Activated naive CD4-positive, alpha-beta T cell treated with anti-CD3 and anti-CD28 coated beads, Interleukin-2, amount 50 U/mL, for 72 hours (primary cell): ENCODE measurements around the gene MT1A. TPM values are rescaled to one million over a fixed set of nuclear protein-coding genes. Genes with fewer than 3 reads are reported as not detected.
A peak's percentile ranks its signal among the peaks of the same experiment; 100 is the strongest.
"Not testable (repeated sequence)": the region's sequence is repeated elsewhere in the genome, so short reads cannot be mapped to it uniquely, and the experiment has no call there.

Experiments used
- ATAC-seq, 2 donors: fragments of 150-1000 bp; cut with Tn5 transposase; 2 replicates each; pipeline ENCODE4 v1.10.0; 2021; ENCODE audit warnings: mild to moderate bottlenecking in 2 of 2, moderate library complexity in 2 of 2
- DNase-seq, 2 donors: peaks; one replicate each; pipeline ENCODE4 v3.0.0; 2021 to 2022; ENCODE audit warnings: low spot score in 2 of 2
- H3K27ac Mint-ChIP-seq, 2 donors: one replicate each; pipeline ENCODE4 v1.8.0; 2022; ENCODE audit warnings: mild to moderate bottlenecking in 2 of 2, mixed read lengths in 2 of 2
- H3K36me3 Mint-ChIP-seq, 2 donors: one replicate each; pipeline ENCODE4 v1.8.0; 2022; ENCODE audit warnings: mixed read lengths in 2 of 2
- H3K9me3 Mint-ChIP-seq, 2 donors: one replicate each; pipeline ENCODE4 v1.8.0; 2022; ENCODE audit warnings: mixed read lengths in 2 of 2
- total RNA-seq, 2 donors: library from RNA; stranded (reverse); gene quantifications; one replicate each; pipeline ENCODE4 v1.2.3, GENCODE V29; 2022

MT1A gene
- total RNA-seq, 2 donors from 2014 or later = 1.0 to 4.9 TPM

- Mint-ChIP-seq H3K36me3 (no peaks in the 10 kb centered on the region), H3K9me3 (no peaks in the 10 kb centered on the region), H3K27ac (peak overlapping the region; percentile 31 to 95)
- ATAC-seq (peak; percentile 62 to 63), DNase-seq (peak in 1 of 2 donors; percentile 49)
Measured at GRCh38 chr16:56662357-56663354, 24.2 kb downstream of the MT1A start.

- Mint-ChIP-seq H3K9me3 (no peaks in the 10 kb centered on the region), H3K27ac (no peak overlapping the region), H3K36me3 (peaks cover 0 to 8% of the 10 kb centered on the region in 2 donors)
- no peak for DNase-seq
- ATAC-seq = no peak
Measured at GRCh38 chr16:56664506-56664905, 26.0 kb downstream of the MT1A start.

- not testable (repeated sequence) for H3K9me3 Mint-ChIP-seq, H3K27ac Mint-ChIP-seq, DNase-seq, H3K36me3 Mint-ChIP-seq, ATAC-seq
Measured at GRCh38 chr16:56665286-56666261, 27.1 kb downstream of the MT1A start.

- Mint-ChIP-seq H3K9me3 (no peaks in the 10 kb centered on the region), H3K36me3 (peaks cover 0 to 8% of the 10 kb centered on the region in 2 donors), H3K27ac (no peak within 1 kb of the TSS)
- DNase-seq (peak in 1 of 2 donors; percentile 53), ATAC-seq (peak in 1 of 2 donors; percentile 85)
Measured at GRCh38 chr16:56667581-56668571, 29.4 kb downstream of the MT1A start, which contains the start of gene MT1G. MT1G (minus strand) TSS chr16:56668065; CDS start chr16:56667993, 72 bp downstream.

GRCh38 chr16:56669005-56669839 lies 30.8 kb downstream of the MT1A start, which contains the start of gene MT1H:
MT1H (plus strand) TSS chr16:56669814; CDS start chr16:56669885, 71 bp downstream.
- Mint-ChIP-seq H3K9me3 (no peaks in the 10 kb centered on the region), H3K27ac (no peak within 1 kb of the TSS), H3K36me3 (peaks cover 0 to 8% of the 10 kb centered on the region in 2 donors)
- DNase-seq = peak in 1 of 2 donors; percentile 37
- ATAC-seq = peak in 1 of 2 donors; percentile 53

GRCh38 chr16:56669840-56670619 lies 31.6 kb downstream of the MT1A start:
- no peak overlapping the region for H3K27ac Mint-ChIP-seq

GRCh38 chr16:56670620-56670934 lies 32.1 kb downstream of the MT1A start:
- H3K27ac Mint-ChIP-seq = no peak overlapping the region
- DNase-seq = no peak
- ATAC-seq = no peak
- peaks cover 0 to 8% of the 10 kb centered on the region in 2 donors for H3K36me3 Mint-ChIP-seq
- no peaks in the 10 kb centered on the region for H3K9me3 Mint-ChIP-seq

More at GRCh38 chr16:56669840-56670619, 31.6 kb downstream of the MT1A start:
- no peaks in the 10 kb centered on the region for H3K9me3 Mint-ChIP-seq
- no peak for ATAC-seq
- H3K36me3 Mint-ChIP-seq = peaks cover 0 to 8% of the 10 kb centered on the region in 2 donors
- no peak for DNase-seq

- ATAC-seq, H3K9me3 Mint-ChIP-seq, H3K27ac Mint-ChIP-seq, DNase-seq, H3K36me3 Mint-ChIP-seq: not testable (repeated sequence)
Measured at GRCh38 chr16:56671691-56672090, 33.2 kb downstream of the MT1A start.

DNA sequence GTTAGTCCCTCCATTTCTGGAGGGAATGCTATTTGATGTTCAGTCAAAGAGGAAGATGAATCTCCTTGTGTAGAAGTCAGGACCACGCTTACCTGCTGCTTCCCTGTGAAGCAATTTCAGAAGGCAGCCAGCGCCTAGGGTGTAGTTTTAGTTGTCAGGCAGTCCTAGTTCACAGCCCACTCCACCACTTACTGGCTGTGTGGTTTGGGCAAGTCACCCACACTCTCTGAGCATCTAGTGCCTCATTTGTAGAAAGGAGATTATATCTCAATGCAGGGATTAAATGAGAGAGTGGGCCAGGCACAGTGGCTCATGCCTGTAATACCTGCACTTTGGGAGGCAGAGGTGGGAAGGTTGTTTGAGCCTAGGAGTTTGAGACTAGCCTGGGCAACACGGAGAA lies 33.7 kb downstream of the MT1A start:
- ATAC-seq, H3K27ac Mint-ChIP-seq, H3K9me3 Mint-ChIP-seq, DNase-seq, H3K36me3 Mint-ChIP-seq: not testable (repeated sequence)

GRCh38 chr16:56672761-56673536 lies 34.5 kb downstream of the MT1A start:
- ATAC-seq = no peak
- H3K9me3 Mint-ChIP-seq = no peaks in the 10 kb centered on the region
- H3K36me3 Mint-ChIP-seq = peaks cover 0 to 8% of the 10 kb centered on the region in 2 donors
- no peak for DNase-seq
- H3K27ac Mint-ChIP-seq = no peak overlapping the region

GRCh38 chr16:56673921-56674320 lies 35.5 kb downstream of the MT1A start:
- DNase-seq = no peak
- peaks cover 0 to 1% of the 10 kb centered on the region in 2 donors for H3K36me3 Mint-ChIP-seq
- H3K9me3 Mint-ChIP-seq = no peaks in the 10 kb centered on the region
- peak; percentile 34 to 37 for ATAC-seq
- peak overlapping the region in 1 of 2 donors; percentile 29 for H3K27ac Mint-ChIP-seq

DNA sequence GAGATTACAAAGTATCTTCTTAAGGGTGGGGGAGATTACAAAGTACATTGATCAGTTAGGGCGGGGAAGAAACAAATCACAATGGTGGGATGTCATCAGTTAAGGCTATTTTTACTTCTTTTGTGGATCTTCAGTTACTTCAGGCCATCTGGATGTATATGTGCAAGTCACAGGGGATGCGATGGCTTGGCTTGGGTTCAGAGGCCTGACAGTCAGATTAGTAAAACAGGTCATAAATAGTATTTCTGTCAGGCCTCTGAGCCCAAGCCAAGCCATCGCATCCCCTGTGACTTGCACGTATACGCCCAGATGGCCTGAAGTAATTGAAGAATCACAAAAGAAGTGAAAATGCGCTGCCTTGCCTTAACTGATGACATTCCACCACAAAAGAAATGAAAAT lies 36.1 kb downstream of the MT1A start:
- H3K27ac Mint-ChIP-seq, ATAC-seq, H3K36me3 Mint-ChIP-seq, H3K9me3 Mint-ChIP-seq, DNase-seq: not testable (repeated sequence)

- peak overlapping the region in 1 of 2 donors; percentile 55 for H3K27ac Mint-ChIP-seq
- no peaks in the 10 kb centered on the region for H3K9me3 Mint-ChIP-seq
- no peaks in the 10 kb centered on the region for H3K36me3 Mint-ChIP-seq
- ATAC-seq (peak in 1 of 2 donors; percentile 83), DNase-seq (peak in 1 of 2 donors; percentile 53)
Measured at GRCh38 chr16:56675685-56676210, 37.3 kb downstream of the MT1A start.
